ENCODE results near the gene ARHGEF28.

The ARHGEF28 gene

GRCh38 chr5:73743161-73743560, 117.2 kb downstream of the ARHGEF28 start:
- H3K79me2 ChIP-seq (ENCODE audit: insufficient read depth, low read length) = no peaks in the 10 kb centered on the region
- H3K4me3 ChIP-seq (ENCODE audit: low read depth in 1 of 2, low read length in 2 of 2) = no peak overlapping the region
- no peak overlapping the region for H3K27ac ChIP-seq (ENCODE audit: low read length)
- H3K4me1 ChIP-seq (ENCODE audit: insufficient read depth, low read length) = no peaks in the 10 kb centered on the region
- no peak overlapping the region for H3K4me2 ChIP-seq (ENCODE audit: insufficient read depth, low read length)
- no peaks in the 10 kb centered on the region for H4K20me1 ChIP-seq (ENCODE audit: insufficient read depth, low read length)
- no peaks in the 10 kb centered on the region for H3K27me3 ChIP-seq (ENCODE audit: insufficient read depth, low read length, poor library complexity)
- H2AFZ ChIP-seq (ENCODE audit: low read depth, low read length) = no peak overlapping the region
- H3K9me3 ChIP-seq (ENCODE audit: insufficient read depth, low read length, severe bottlenecking) = no peaks in the 10 kb centered on the region
- H3K36me3 ChIP-seq (ENCODE audit: insufficient read depth, low read length) = no peaks in the 10 kb centered on the region
- TF ChIP-seq EZH2 (IDR thresholded peaks at IDR 0.05; ENCODE audit: borderline replicate concordance, low read depth, low read length, severe bottlenecking) = no peak
- TF ChIP-seq CTCF (IDR thresholded peaks at IDR 0.05; ENCODE audit: borderline replicate concordance, extremely low read depth, low read length, poor library complexity, severe bottlenecking) = no peak
- ATAC-seq (ENCODE audit: insufficient read depth, low read depth) (no peak), DNase-seq (no peak)
- no peak overlapping the region for H3K9ac ChIP-seq (ENCODE audit: low read depth, low read length)

- Histone ChIP-seq H2AFZ (ENCODE audit: low read depth, low read length) (no peak overlapping the region), H3K79me2 (ENCODE audit: insufficient read depth, low read length) (no peaks in the 10 kb centered on the region), H3K27ac (ENCODE audit: low read length) (no peak overlapping the region), H3K4me1 (ENCODE audit: insufficient read depth, low read length) (no peaks in the 10 kb centered on the region), H3K9ac (ENCODE audit: low read depth, low read length) (no peak overlapping the region), H3K27me3 (ENCODE audit: insufficient read depth, low read length, poor library complexity) (no peaks in the 10 kb centered on the region), H3K4me3 (ENCODE audit: low read depth in 1 of 2, low read length in 2 of 2) (no peak overlapping the region), H3K4me2 (ENCODE audit: insufficient read depth, low read length) (no peak overlapping the region), H3K36me3 (ENCODE audit: insufficient read depth, low read length) (no peaks in the 10 kb centered on the region), H4K20me1 (ENCODE audit: insufficient read depth, low read length) (no peaks in the 10 kb centered on the region), H3K9me3 (ENCODE audit: insufficient read depth, low read length, severe bottlenecking) (no peaks in the 10 kb centered on the region)
- ATAC-seq (ENCODE audit: insufficient read depth, low read depth) (no peak), DNase-seq (no peak)
- TF ChIP-seq CTCF (IDR thresholded peaks at IDR 0.05; ENCODE audit: borderline replicate concordance, extremely low read depth, low read length, poor library complexity, severe bottlenecking) (no peak), EZH2 (IDR thresholded peaks at IDR 0.05; ENCODE audit: borderline replicate concordance, low read depth, low read length, severe bottlenecking) (no peak)
Measured at GRCh38 chr5:73745836-73746235, 119.8 kb downstream of the ARHGEF28 start.

- ATAC-seq (ENCODE audit: insufficient read depth, low read depth) = no peak
- no peak for DNase-seq
- no peaks in the 10 kb centered on the region for H4K20me1 ChIP-seq (ENCODE audit: insufficient read depth, low read length)
- no peaks in the 10 kb centered on the region for H3K79me2 ChIP-seq (ENCODE audit: insufficient read depth, low read length)
- no peak overlapping the region for H2AFZ ChIP-seq (ENCODE audit: low read depth, low read length)
- H3K4me1 ChIP-seq (ENCODE audit: insufficient read depth, low read length) = no peaks in the 10 kb centered on the region
- no peak overlapping the region for H3K4me3 ChIP-seq (ENCODE audit: low read depth in 1 of 2, low read length in 2 of 2)
- H3K27me3 ChIP-seq (ENCODE audit: insufficient read depth, low read length, poor library complexity) = no peaks in the 10 kb centered on the region
- H3K27ac ChIP-seq (ENCODE audit: low read length) = no peak overlapping the region
- no peak overlapping the region for H3K9ac ChIP-seq (ENCODE audit: low read depth, low read length)
- H3K36me3 ChIP-seq (ENCODE audit: insufficient read depth, low read length) = no peaks in the 10 kb centered on the region
- H3K4me2 ChIP-seq (ENCODE audit: insufficient read depth, low read length) = no peak overlapping the region
- no peak for TF ChIP-seq EZH2 (IDR thresholded peaks at IDR 0.05; ENCODE audit: borderline replicate concordance, low read depth, low read length, severe bottlenecking)
- no peak for TF ChIP-seq CTCF (IDR thresholded peaks at IDR 0.05; ENCODE audit: borderline replicate concordance, extremely low read depth, low read length, poor library complexity, severe bottlenecking)
- H3K9me3 ChIP-seq (ENCODE audit: insufficient read depth, low read length, severe bottlenecking) = no peaks in the 10 kb centered on the region
Measured at GRCh38 chr5:73746608-73747007, 120.6 kb downstream of the ARHGEF28 start.

Data from DND-41 (cell line).